HepG2 (cell line): ENCODE data around the gene KRT1.

Source experiments
- ARID4A ChIP-seq: sonication (generic); formaldehyde crosslinking; IDR thresholded peaks from 2 replicates; pipeline ENCODE4 v1.5.0; 2020; ENCODE audit warnings: mild to moderate bottlenecking, missing genetic modification reagents, borderline replicate concordance
- ASH2L ChIP-seq: fragments of 300-600, 200-600 bp; sonication (generic); IDR thresholded peaks from 2 replicates; pipeline ENCODE4 v1.7.0; 2017; ENCODE audit warnings: low read depth, mild to moderate bottlenecking, moderate library complexity, mixed read lengths, low read length; ENCODE audit not compliant: insufficient read length
- ATF3 ChIP-seq: sonication (generic); formaldehyde crosslinking; IDR thresholded peaks from 2 replicates; pipeline ENCODE4 v1.4.0; 2020; ENCODE audit warnings: missing genetic modification reagents
- MAX ChIP-seq: IDR thresholded peaks from 2 replicates; pipeline ENCODE4 v1.6.1; 2012; ENCODE audit warnings: inconsistent platforms
- NFIB ChIP-seq: sonication (generic); formaldehyde crosslinking; IDR thresholded peaks from 2 replicates; pipeline ENCODE4 v1.9.0; 2021; ENCODE audit warnings: missing genetic modification reagents, mild to moderate bottlenecking, borderline replicate concordance
- POLR2A ChIP-seq, 2 experiments: IDR thresholded peaks; 2 replicates each; pipeline ENCODE4 v1.6.1; 2011; ENCODE audit warnings: low read depth in 2 of 2, low read length in 2 of 2, mild to moderate bottlenecking in 1 of 2, moderate library complexity in 1 of 2; ENCODE audit not compliant: insufficient read depth in 1 of 2
- RFX1 ChIP-seq: fragments of 450-650 bp; IDR thresholded peaks from 2 replicates; pipeline ENCODE4 v1.6.1; 2017
- RNF2 ChIP-seq: fragments of 450-650 bp; conservative IDR thresholded peaks from 2 replicates; pipeline ENCODE4 v1.6.1; 2016; ENCODE audit warnings: low read depth
- SYNCRIP ChIP-seq: fragments of 200-400 bp; formaldehyde crosslinking; IDR thresholded peaks from 2 replicates; pipeline ENCODE4 v1.6.1; 2018; ENCODE audit warnings: mild to moderate bottlenecking, low read depth, low read length; ENCODE audit not compliant: insufficient read depth
- ZBTB33 ChIP-seq: sonication (generic); formaldehyde crosslinking; IDR thresholded peaks from 2 replicates; pipeline ENCODE4 v1.4.0; 2020; ENCODE audit warnings: missing genetic modification reagents
- ZBTB40 ChIP-seq, 2 experiments: fragments of 450-650 bp in 1 of 2; sonication (generic) in 1 of 2; formaldehyde crosslinking in 1 of 2; IDR thresholded peaks; 2 replicates each; pipeline versions ENCODE4 v1.6.1 to v1.8.0; 2016 to 2022; ENCODE audit warnings: antibody characterized with exemption in 1 of 2, mild to moderate bottlenecking in 1 of 2, missing genetic modification reagents in 1 of 2
- ZNF121 ChIP-seq: sonication (generic); formaldehyde crosslinking; IDR thresholded peaks from 2 replicates; pipeline ENCODE4 v1.5.0; 2020; ENCODE audit warnings: mild to moderate bottlenecking, missing genetic modification reagents
- ZNF337 ChIP-seq: sonication (generic); formaldehyde crosslinking; IDR thresholded peaks from 2 replicates; pipeline ENCODE4 v1.5.1; 2020; ENCODE audit warnings: missing genetic modification reagents, low read depth, mild to moderate bottlenecking, borderline replicate concordance
- ZZZ3 ChIP-seq: sonication (generic); formaldehyde crosslinking; IDR thresholded peaks from 2 replicates; pipeline ENCODE4 v1.4.0; 2020; ENCODE audit warnings: missing genetic modification reagents, mild to moderate bottlenecking, borderline replicate concordance

GRCh38 chr12:52677671-52678070 lies 2.5 kb downstream of the KRT1 start:
- TF ChIP-seq ZBTB40 (IDR thresholded peaks at IDR 0.05) (no peak), ZBTB40 (CRISPR knock-in tag; IDR thresholded peaks at IDR 0.05) (no peak), SYNCRIP (no peak), MAX (no peak), ZNF121 (CRISPR knock-in tag) (no peak), ARID4A (CRISPR knock-in tag) (no peak), NFIB (no peak), POLR2A (IDR thresholded peaks at IDR 0.05; ENCODE audit: insufficient read depth in 1 of 2, low read depth in 2 of 2, low read length in 2 of 2) (no peak), ZBTB33 (CRISPR knock-in tag) (no peak), ZZZ3 (CRISPR knock-in tag) (no peak), RNF2 (no peak), ATF3 (CRISPR knock-in tag) (no peak), RFX1 (no peak), ASH2L (no peak), ZNF337 (no peak)
